ENCODE data around the gene RAPGEF2. TPM values are rescaled to one million over a fixed set of nuclear protein-coding genes. Genes with fewer than 3 reads are reported as not detected.
"Not testable (repeated sequence)": the region's sequence is repeated elsewhere in the genome, so short reads cannot be mapped to it uniquely, and the experiment has no call there.

The RAPGEF2 gene
- total RNA-seq, 1 experiment from 2014 or later, result 26.3 TPM

GRCh38 chr4:159315879-159316278 lies 213.0 kb downstream of the RAPGEF2 start:
- POLR2A ChIA-PET, result interaction anchor here (0.6 kb wide), 1 partner anchor 19 kb away, joined by 3 read pairs; no protein-coding TSS in a partner anchor
- not testable (repeated sequence) for H3K4me1 Mint-ChIP-seq (ENCODE audit: insufficient read depth, unreplicated experiment); H3K27me3 Mint-ChIP-seq (ENCODE audit: insufficient read depth, unreplicated experiment); H3K36me3 Mint-ChIP-seq (ENCODE audit: insufficient read depth, unreplicated experiment); BruUV-seq (replicated peaks); H3K4me3 Mint-ChIP-seq (ENCODE audit: unreplicated experiment); H3K9me3 Mint-ChIP-seq (ENCODE audit: unreplicated experiment); H3K27ac Mint-ChIP-seq (ENCODE audit: low read depth, unreplicated experiment)
- intact Hi-C loops (cut with micrococcal nuclease), result loop anchor here (1.0 to 10.0 kb wide), 2 partner anchors 113 to 461 kb away; no protein-coding TSS in a partner anchor
- peak; percentile 40 for DNase-seq (ENCODE audit: unreplicated experiment)
- CTCF ChIA-PET, result interaction anchor here (0.8 to 1.6 kb wide), 3 partner anchors 106 to 592 kb away, joined by 3 read pairs; no protein-coding TSS in a partner anchor
- TF ChIP-seq CTCF (IDR thresholded peaks at IDR 0.05; ENCODE audit: unreplicated experiment), result peak; percentile 10

- Mint-ChIP-seq H3K4me1 (ENCODE audit: insufficient read depth, unreplicated experiment) (no peaks in the 10 kb centered on the region), H3K36me3 (ENCODE audit: insufficient read depth, unreplicated experiment) (peaks cover 7% of the 10 kb centered on the region), H3K4me3 (ENCODE audit: unreplicated experiment) (no peak overlapping the region), H3K9me3 (ENCODE audit: unreplicated experiment) (no peaks in the 10 kb centered on the region), H3K27ac (ENCODE audit: low read depth, unreplicated experiment) (no peak overlapping the region), H3K27me3 (ENCODE audit: insufficient read depth, unreplicated experiment) (no peaks in the 10 kb centered on the region)
- no peak for DNase-seq (ENCODE audit: unreplicated experiment)
- ChIA-PET CTCF (interaction anchor here (0.7 to 1.6 kb wide), 4 partner anchors 13 to 593 kb away, joined by 3 read pairs; no protein-coding TSS in a partner anchor), POLR2A (interaction anchor here (0.7 to 2.4 kb wide), 3 partner anchors 9 to 89 kb away, joined by 3 to 6 read pairs (median 4); no protein-coding TSS in a partner anchor)
- intact Hi-C loops (cut with micrococcal nuclease), result loop anchor here (10.0 kb wide), 1 partner anchor 462 kb away; no protein-coding TSS in a partner anchor
- BruUV-seq (replicated peaks), result no TSS peak
- TF ChIP-seq CTCF (IDR thresholded peaks at IDR 0.05; ENCODE audit: unreplicated experiment), result no peak
These were observed 214.3 kb downstream of the RAPGEF2 start for GRCh38 chr4:159317203-159317602.

- H3K4me3 Mint-ChIP-seq (ENCODE audit: unreplicated experiment), result no peak overlapping the region
- no TSS peak for BruUV-seq (replicated peaks)
- no peaks in the 10 kb centered on the region for H3K27me3 Mint-ChIP-seq (ENCODE audit: insufficient read depth, unreplicated experiment)
- H3K4me1 Mint-ChIP-seq (ENCODE audit: insufficient read depth, unreplicated experiment), result no peaks in the 10 kb centered on the region
- H3K9me3 Mint-ChIP-seq (ENCODE audit: unreplicated experiment), result no peaks in the 10 kb centered on the region
- intact Hi-C loops (cut with micrococcal nuclease), result loop anchor here (10.0 kb wide), 1 partner anchor 464 kb away; no protein-coding TSS in a partner anchor
- POLR2A ChIA-PET, result interaction anchor here (0.7 to 1.0 kb wide), 4 partner anchors 9 to 595 kb away, joined by 3 to 5 read pairs (median 4); no protein-coding TSS in a partner anchor
- CTCF ChIA-PET, result no interaction called here
- no peak for TF ChIP-seq CTCF (IDR thresholded peaks at IDR 0.05; ENCODE audit: unreplicated experiment)
- peaks cover 25% of the 10 kb centered on the region for H3K36me3 Mint-ChIP-seq (ENCODE audit: insufficient read depth, unreplicated experiment)
- DNase-seq (ENCODE audit: unreplicated experiment), result no peak
- H3K27ac Mint-ChIP-seq (ENCODE audit: low read depth, unreplicated experiment), result no peak overlapping the region
These were observed 216.1 kb downstream of the RAPGEF2 start for GRCh38 chr4:159319027-159319426.

GRCh38 chr4:159326480-159326879 lies 223.6 kb downstream of the RAPGEF2 start:
- Mint-ChIP-seq H3K36me3 (ENCODE audit: insufficient read depth, unreplicated experiment) (peaks cover 34% of the 10 kb centered on the region), H3K4me1 (ENCODE audit: insufficient read depth, unreplicated experiment) (no peaks in the 10 kb centered on the region), H3K27me3 (ENCODE audit: insufficient read depth, unreplicated experiment) (no peaks in the 10 kb centered on the region), H3K4me3 (ENCODE audit: unreplicated experiment) (no peak overlapping the region), H3K9me3 (ENCODE audit: unreplicated experiment) (no peaks in the 10 kb centered on the region), H3K27ac (ENCODE audit: low read depth, unreplicated experiment) (no peak overlapping the region)
- intact Hi-C loops (cut with micrococcal nuclease), result no loop called here
- no TSS peak for BruUV-seq (replicated peaks)
- CTCF ChIA-PET, result no interaction called here
- POLR2A ChIA-PET, result interaction anchor here (0.8 to 1.4 kb wide), 4 partner anchors 9 to 95 kb away, joined by 3 to 5 read pairs (median 4); no protein-coding TSS in a partner anchor
- DNase-seq (ENCODE audit: unreplicated experiment), result no peak
- no peak for TF ChIP-seq CTCF (IDR thresholded peaks at IDR 0.05; ENCODE audit: unreplicated experiment)

All from MCF 10A (cell line).